ENCODE data around the gene SPATA4. TPM values are rescaled to one million over a fixed set of nuclear protein-coding genes. Genes with fewer than 3 reads are reported as not detected.
"Not testable (repeated sequence)": the region's sequence is repeated elsewhere in the genome, so short reads cannot be mapped to it uniquely, and the experiment has no call there.

The SPATA4 gene
- total RNA-seq (2014; rRNA removed; shearing (Covaris generic)), result not detected in 2 replicates

GRCh38 chr4:176195184-176195978, at the start of gene SPATA4:
Gene SPATA4 (minus strand): TSS chr4:176195585. CDS start chr4:176195562, 23 bp downstream.
- Histone ChIP-seq H3K36me3 (replicated peaks; ENCODE audit: control insufficient read depth, insufficient read depth, low read length) (no peaks in the 10 kb centered on the region), H3K4me3 (ENCODE audit: insufficient read depth, low read depth, low read length) (peak within 1 kb of the TSS; percentile 51), H3K27me3 (ENCODE audit: control insufficient read depth, insufficient read depth, low read length) (no peaks in the 10 kb centered on the region)
- DNase-seq, result peak; percentile 88

DNA sequence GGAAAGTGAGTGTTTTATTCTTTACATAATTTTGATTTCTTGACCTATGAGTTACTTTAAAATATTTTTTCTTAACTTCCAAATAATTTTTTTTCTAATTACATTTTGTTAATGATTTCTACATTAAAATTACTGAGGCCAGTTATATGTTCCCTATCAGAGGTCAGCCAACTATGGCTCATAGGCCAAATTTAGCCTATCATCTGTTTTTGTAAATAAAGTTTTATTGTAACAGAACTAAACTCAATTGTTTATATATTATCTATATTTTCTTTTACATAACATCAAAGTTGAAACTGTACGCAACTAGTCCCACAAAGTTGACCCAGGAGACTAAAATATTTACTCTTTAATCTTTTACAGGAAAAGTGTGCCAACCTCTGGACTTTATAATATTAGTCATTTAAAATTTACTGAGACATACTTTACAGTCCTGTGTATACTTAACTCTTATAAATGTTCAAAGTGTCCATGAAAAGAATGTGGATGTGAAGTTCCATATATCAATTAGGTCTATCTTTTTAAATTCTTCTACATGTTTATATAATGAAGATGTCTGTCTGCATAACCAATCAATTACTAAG, 47.5 kb upstream of the SPATA4 start:
- no peak for DNase-seq
- H3K27me3 ChIP-seq (ENCODE audit: control insufficient read depth, insufficient read depth, low read length), result no peaks in the 10 kb centered on the region
- H3K4me3 ChIP-seq (ENCODE audit: insufficient read depth, low read depth, low read length), result no peak overlapping the region
- H3K36me3 ChIP-seq (replicated peaks; ENCODE audit: control insufficient read depth, insufficient read depth, low read length), result no peaks in the 10 kb centered on the region

- Histone ChIP-seq H3K4me3 (ENCODE audit: insufficient read depth, low read depth, low read length) (no peak overlapping the region), H3K27me3 (ENCODE audit: control insufficient read depth, insufficient read depth, low read length) (no peaks in the 10 kb centered on the region), H3K36me3 (replicated peaks; ENCODE audit: control insufficient read depth, insufficient read depth, low read length) (no peaks in the 10 kb centered on the region)
- no peak for DNase-seq
Measured at GRCh38 chr4:176241703-176242102, 46.3 kb upstream of the SPATA4 start.

- Histone ChIP-seq H3K36me3 (replicated peaks; ENCODE audit: control insufficient read depth, insufficient read depth, low read length) (no peaks in the 10 kb centered on the region), H3K27me3 (ENCODE audit: control insufficient read depth, insufficient read depth, low read length) (no peaks in the 10 kb centered on the region), H3K4me3 (ENCODE audit: insufficient read depth, low read depth, low read length) (no peak overlapping the region)
Measured at GRCh38 chr4:176238826-176239225, 43.4 kb upstream of the SPATA4 start.

DNA sequence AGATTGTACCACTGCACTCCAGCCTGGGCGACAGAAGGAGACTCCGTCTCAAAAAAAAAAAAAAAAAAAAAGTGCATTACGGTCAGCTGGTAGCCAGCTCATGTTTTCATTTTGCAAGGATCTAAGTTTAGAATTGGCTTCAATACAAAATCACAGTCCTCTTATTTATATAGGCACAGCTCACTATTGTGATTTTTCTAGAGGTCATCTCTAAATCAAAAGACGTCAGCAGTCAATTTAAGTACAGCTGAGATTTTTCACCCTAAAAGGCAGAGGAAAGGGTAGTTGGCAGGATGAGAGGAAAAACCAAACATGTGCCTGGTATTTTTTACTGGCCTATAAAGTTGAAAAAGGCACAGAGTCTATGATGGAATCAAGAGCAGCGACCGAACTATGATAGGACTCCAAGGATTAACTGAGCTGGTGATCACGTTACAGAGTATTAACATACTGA, 42.8 kb upstream of the SPATA4 start:
- Histone ChIP-seq H3K27me3 (ENCODE audit: control insufficient read depth, insufficient read depth, low read length) (no peaks in the 10 kb centered on the region), H3K36me3 (replicated peaks; ENCODE audit: control insufficient read depth, insufficient read depth, low read length) (no peaks in the 10 kb centered on the region), H3K4me3 (ENCODE audit: insufficient read depth, low read depth, low read length) (no peak overlapping the region)
- no peak for DNase-seq

More at GRCh38 chr4:176238826-176239225, 43.4 kb upstream of the SPATA4 start:
- no peak for DNase-seq

DNA sequence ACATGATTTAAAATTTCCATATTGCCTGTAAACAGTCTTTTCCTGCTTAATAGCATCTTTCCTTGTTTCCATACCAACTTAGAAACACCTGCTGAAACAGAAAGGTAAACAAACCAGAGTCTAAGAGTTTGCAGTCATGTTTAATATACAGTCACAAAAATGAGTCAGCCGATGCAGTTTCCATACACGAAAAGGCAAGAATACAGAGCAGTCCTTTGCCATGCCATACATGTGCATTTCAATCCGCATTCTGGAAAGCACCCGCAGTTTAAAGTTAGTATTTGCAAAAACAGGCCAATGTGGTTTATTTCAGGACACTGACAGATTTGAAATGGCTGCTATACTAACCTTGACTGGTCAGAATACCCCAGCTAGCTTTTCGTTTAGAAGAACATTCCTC, 41.6 kb upstream of the SPATA4 start:
- H3K4me3 ChIP-seq (ENCODE audit: insufficient read depth, low read depth, low read length), result no peak overlapping the region
- no peaks in the 10 kb centered on the region for H3K27me3 ChIP-seq (ENCODE audit: control insufficient read depth, insufficient read depth, low read length)
- DNase-seq, result no peak
- H3K36me3 ChIP-seq (replicated peaks; ENCODE audit: control insufficient read depth, insufficient read depth, low read length), result no peaks in the 10 kb centered on the region

DNA sequence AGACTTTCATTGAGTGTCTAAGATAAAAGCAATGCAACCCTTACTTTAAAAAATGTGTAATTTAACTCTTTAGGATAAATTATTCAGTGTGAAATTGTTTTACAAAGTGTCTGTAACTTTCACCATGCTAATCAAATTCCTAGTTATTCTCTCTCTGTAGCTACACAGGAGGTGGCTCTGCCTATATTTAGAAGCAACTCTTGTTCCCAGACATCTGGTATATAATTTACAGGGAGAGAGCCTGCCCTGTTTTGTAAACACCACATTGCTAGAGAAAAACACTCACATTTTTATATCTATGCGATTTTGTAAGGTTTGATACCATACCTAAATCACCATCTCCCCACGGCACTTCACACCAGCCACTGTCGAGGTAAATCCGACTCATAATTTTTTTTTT, 35.5 kb upstream of the SPATA4 start:
- no peaks in the 10 kb centered on the region for H3K36me3 ChIP-seq (replicated peaks; ENCODE audit: control insufficient read depth, insufficient read depth, low read length)
- no peak overlapping the region for H3K4me3 ChIP-seq (ENCODE audit: insufficient read depth, low read depth, low read length)

GRCh38 chr4:176229645-176230044, 34.3 kb upstream of the SPATA4 start:
- no peaks in the 10 kb centered on the region for H3K27me3 ChIP-seq (ENCODE audit: control insufficient read depth, insufficient read depth, low read length)
- no peaks in the 10 kb centered on the region for H3K36me3 ChIP-seq (replicated peaks; ENCODE audit: control insufficient read depth, insufficient read depth, low read length)
- H3K4me3 ChIP-seq (ENCODE audit: insufficient read depth, low read depth, low read length), result no peak overlapping the region
- no peak for DNase-seq

More for the DNA sequence above, 35.5 kb upstream of the SPATA4 start:
- no peak for DNase-seq
- H3K27me3 ChIP-seq (ENCODE audit: control insufficient read depth, insufficient read depth, low read length), result no peaks in the 10 kb centered on the region

DNA sequence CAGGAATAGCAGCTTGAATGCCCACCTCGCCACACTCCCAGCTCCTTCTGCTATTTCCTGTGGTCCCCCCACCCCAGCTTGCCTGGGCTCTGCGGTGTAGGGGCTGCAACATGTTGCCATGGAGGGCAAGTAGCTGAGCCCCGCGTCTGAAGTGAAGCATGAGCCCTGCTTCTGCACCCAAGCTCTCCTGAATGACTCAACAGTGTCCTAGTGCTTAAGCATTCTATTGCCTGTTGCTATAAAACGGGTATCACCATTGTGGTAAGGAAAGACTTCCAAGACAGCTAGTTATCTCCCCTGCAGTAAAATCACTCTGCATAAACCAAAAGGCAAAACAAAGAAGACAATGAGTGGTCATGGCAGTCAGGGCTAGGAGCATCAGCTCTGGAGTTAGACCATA, 31.4 kb upstream of the SPATA4 start:
- no peak overlapping the region for H3K4me3 ChIP-seq (ENCODE audit: insufficient read depth, low read depth, low read length)
- DNase-seq, result no peak

DNA sequence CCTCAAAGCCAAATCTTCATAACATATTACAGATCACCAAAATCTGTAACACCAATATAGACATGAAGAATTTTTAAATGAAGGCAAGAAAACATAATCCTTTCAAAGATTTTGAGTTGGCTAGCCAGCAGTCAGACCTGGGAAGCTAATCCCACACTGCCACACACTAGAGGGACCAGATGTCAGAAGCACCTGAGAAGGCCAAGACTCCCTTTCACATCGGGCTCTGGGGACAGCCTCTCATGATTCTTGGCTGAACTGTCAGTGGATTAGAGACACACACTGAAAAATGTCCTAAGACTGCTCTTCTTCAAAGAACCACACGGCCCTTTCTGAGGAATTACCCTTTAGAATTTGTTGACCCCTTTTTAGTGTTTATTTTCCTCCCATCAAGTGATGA, 28.2 kb upstream of the SPATA4 start:
- DNase-seq, result no peak
- Histone ChIP-seq H3K27me3 (ENCODE audit: control insufficient read depth, insufficient read depth, low read length) (no peaks in the 10 kb centered on the region), H3K36me3 (replicated peaks; ENCODE audit: control insufficient read depth, insufficient read depth, low read length) (no peaks in the 10 kb centered on the region), H3K4me3 (ENCODE audit: insufficient read depth, low read depth, low read length) (no peak overlapping the region)

More for the DNA sequence above, 31.4 kb upstream of the SPATA4 start:
- Histone ChIP-seq H3K27me3 (ENCODE audit: control insufficient read depth, insufficient read depth, low read length) (no peaks in the 10 kb centered on the region), H3K36me3 (replicated peaks; ENCODE audit: control insufficient read depth, insufficient read depth, low read length) (no peaks in the 10 kb centered on the region)

- H3K27me3 ChIP-seq (ENCODE audit: control insufficient read depth, insufficient read depth, low read length), result no peaks in the 10 kb centered on the region
- H3K4me3 ChIP-seq (ENCODE audit: insufficient read depth, low read depth, low read length), result no peak overlapping the region
- no peak for DNase-seq
- no peaks in the 10 kb centered on the region for H3K36me3 ChIP-seq (replicated peaks; ENCODE audit: control insufficient read depth, insufficient read depth, low read length)
Measured at GRCh38 chr4:176222149-176222548, 26.8 kb upstream of the SPATA4 start.

DNA sequence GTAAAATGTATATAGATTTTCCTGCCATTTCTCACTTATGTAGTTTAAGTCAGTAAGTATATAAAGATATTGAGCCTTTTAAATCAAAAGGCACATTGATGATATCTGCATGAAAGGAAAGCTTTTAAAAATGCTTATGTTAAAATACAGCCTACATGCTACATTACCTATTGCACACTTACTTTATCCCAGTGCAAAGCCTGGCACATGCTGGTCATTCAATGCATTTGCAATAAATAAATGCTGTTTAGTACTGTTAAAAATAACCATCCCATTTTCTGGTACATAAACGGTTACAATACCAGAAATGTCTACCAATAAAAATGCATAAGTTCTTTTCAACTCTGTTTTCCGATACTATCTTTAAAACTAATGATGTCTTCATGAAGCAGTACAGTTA, 22.1 kb upstream of the SPATA4 start:
- no peak for DNase-seq
- Histone ChIP-seq H3K4me3 (ENCODE audit: insufficient read depth, low read depth, low read length) (no peak overlapping the region), H3K36me3 (replicated peaks; ENCODE audit: control insufficient read depth, insufficient read depth, low read length) (no peaks in the 10 kb centered on the region), H3K27me3 (ENCODE audit: control insufficient read depth, insufficient read depth, low read length) (no peaks in the 10 kb centered on the region)

DNA sequence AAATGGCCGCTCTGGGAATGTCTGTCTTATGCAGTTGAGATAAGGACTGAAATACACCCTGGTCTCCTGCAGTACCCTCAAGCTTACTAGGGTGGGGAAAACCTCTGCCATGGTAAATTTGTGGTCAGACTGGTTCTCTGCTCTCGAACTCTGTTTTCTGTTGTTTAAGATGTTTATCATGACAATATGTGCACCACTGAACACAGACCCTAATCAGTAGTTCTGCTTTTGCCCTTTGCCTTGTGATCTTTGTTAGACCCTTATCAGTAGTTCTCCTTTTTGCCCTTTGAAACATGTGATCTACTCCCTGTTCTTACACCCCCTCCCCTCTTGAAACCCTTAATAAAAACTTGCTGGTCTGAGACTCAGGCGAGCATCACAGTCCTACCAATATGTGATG, 17.0 kb upstream of the SPATA4 start:
- H3K27me3 ChIP-seq (ENCODE audit: control insufficient read depth, insufficient read depth, low read length); H3K36me3 ChIP-seq (replicated peaks; ENCODE audit: control insufficient read depth, insufficient read depth, low read length); DNase-seq; H3K4me3 ChIP-seq (ENCODE audit: insufficient read depth, low read depth, low read length): not testable (repeated sequence)

- no peak overlapping the region for H3K4me3 ChIP-seq (ENCODE audit: insufficient read depth, low read depth, low read length)
- no peaks in the 10 kb centered on the region for H3K36me3 ChIP-seq (replicated peaks; ENCODE audit: control insufficient read depth, insufficient read depth, low read length)
- no peaks in the 10 kb centered on the region for H3K27me3 ChIP-seq (ENCODE audit: control insufficient read depth, insufficient read depth, low read length)
- no peak for DNase-seq
Measured at GRCh38 chr4:176210579-176211296, 15.4 kb upstream of the SPATA4 start.

- Histone ChIP-seq H3K4me3 (ENCODE audit: insufficient read depth, low read depth, low read length) (no peak overlapping the region), H3K36me3 (replicated peaks; ENCODE audit: control insufficient read depth, insufficient read depth, low read length) (no peaks in the 10 kb centered on the region), H3K27me3 (ENCODE audit: control insufficient read depth, insufficient read depth, low read length) (no peaks in the 10 kb centered on the region)
- DNase-seq, result no peak
Measured at GRCh38 chr4:176210101-176210500, 14.7 kb upstream of the SPATA4 start.

Measured in H7 (cell line).